Rectal smooth muscle tissue (tissue), 1 donor: ENCODE results near the gene PTBP1.

Experiments used
- H3K27ac ChIP-seq: one replicate; pipeline ENCODE4 v1.7.0; 2013; ENCODE audit warnings: low read depth, low read length, inconsistent platforms
- H3K27me3 ChIP-seq: one replicate; pipeline ENCODE4 v1.7.0; 2013; ENCODE audit warnings: low read length; ENCODE audit not compliant: control insufficient read depth, insufficient read depth
- H3K36me3 ChIP-seq: one replicate; pipeline ENCODE4 v1.7.0; 2013; ENCODE audit warnings: low read length; ENCODE audit not compliant: control insufficient read depth, insufficient read depth
- H3K4me1 ChIP-seq: one replicate; pipeline ENCODE4 v1.7.0; 2013; ENCODE audit warnings: low read length; ENCODE audit not compliant: control insufficient read depth, insufficient read depth
- H3K4me3 ChIP-seq: one replicate; pipeline ENCODE4 v1.7.0; 2013; ENCODE audit warnings: low read length
- H3K9ac ChIP-seq: one replicate; pipeline ENCODE4 v1.7.0; 2013; ENCODE audit warnings: low read length

The PTBP1 gene

DNA sequence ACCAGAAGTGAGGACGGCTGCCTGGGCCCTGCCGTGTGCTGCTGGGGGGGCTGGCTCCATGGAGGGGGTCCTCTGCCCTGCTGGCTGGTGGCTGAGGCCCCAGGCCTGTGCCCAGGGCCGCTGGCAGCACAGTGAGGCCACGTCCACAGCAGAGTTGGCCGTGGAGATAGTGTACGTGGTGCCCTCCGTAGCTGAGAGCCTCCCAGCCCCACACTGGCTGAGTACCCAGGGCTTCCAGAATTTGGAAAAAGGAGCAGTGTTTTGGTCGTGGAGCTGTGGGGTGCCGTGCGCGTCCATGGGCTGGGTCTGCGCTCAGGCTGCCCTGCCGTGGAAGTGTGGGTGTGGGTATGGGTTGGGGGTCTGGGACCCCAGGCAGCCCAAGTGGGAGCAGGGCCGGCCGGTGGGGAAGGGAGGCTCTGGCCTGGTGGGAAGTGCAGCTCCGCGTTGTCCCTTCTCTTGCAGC, 5.9 kb downstream of the PTBP1 start:
- Histone ChIP-seq H3K4me3 (no peak overlapping the region), H3K9ac (no peak overlapping the region), H3K4me1 (peaks cover 42% of the 10 kb centered on the region), H3K27me3 (no peaks in the 10 kb centered on the region), H3K27ac (no peak overlapping the region), H3K36me3 (peaks cover 41% of the 10 kb centered on the region)

DNA sequence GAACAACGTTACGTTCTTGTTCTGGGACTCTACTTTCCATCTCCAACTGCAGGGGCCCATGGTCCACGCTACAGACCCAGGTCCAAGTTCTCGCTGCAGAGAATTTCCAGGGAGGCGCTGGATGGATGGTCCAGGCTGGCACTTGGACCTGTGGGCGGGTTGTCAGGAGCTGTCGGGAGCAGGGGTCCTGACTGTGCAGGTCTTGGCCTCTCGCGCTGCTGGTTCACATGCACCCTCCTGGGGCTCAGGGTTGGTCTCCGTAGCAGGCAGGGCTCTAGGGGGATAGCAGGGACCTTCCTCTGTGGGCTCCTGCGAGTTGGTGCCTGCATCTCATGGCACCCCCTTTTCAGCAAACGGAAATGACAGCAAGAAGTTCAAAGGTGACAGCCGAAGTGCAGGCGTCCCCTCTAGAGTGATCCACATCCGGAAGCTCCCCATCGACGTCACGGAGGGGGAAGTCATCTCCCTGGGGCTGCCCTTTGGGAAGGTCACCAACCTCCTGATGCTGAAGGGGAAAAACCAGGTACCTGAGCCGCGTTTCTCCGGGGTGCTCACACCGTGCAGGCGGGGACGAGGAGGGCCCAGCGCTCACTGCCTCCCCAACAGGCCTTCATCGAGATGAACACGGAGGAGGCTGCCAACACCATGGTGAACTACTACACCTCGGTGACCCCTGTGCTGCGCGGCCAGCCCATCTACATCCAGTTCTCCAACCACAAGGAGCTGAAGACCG, 6.6 kb downstream of the PTBP1 start:
- no peak overlapping the region for H3K27ac ChIP-seq
- H3K27me3 ChIP-seq = no peaks in the 10 kb centered on the region
- no peak overlapping the region for H3K4me3 ChIP-seq
- peaks cover 46% of the 10 kb centered on the region for H3K36me3 ChIP-seq
- H3K9ac ChIP-seq = no peak overlapping the region
- H3K4me1 ChIP-seq = peaks cover 38% of the 10 kb centered on the region

DNA sequence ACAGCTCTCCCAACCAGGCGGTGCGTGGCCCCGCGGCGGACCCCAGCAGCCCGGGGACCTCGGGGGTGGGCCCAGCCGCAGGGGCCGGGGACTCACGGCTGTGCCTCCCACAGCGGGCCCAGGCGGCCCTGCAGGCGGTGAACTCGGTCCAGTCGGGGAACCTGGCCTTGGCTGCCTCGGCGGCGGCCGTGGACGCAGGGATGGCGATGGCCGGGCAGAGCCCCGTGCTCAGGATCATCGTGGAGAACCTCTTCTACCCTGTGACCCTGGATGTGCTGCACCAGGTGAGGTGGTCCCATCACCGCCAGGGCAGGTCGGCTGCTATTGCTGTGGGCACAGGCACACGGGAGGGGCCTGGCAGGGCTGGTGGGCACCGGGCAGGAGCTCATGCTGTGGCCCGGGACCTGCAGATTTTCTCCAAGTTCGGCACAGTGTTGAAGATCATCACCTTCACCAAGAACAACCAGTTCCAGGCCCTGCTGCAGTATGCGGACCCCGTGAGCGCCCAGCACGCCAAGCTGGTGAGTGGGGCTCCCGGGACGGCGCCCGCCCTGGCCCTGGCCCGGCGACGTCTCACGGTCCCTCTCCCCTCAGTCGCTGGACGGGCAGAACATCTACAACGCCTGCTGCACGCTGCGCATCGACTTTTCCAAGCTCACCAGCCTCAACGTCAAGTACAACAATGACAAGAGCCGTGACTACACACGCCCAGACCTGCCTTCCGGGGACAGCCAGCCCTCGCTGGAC, 7.3 kb downstream of the PTBP1 start:
- Histone ChIP-seq H3K27ac (no peak overlapping the region), H3K4me1 (peaks cover 31% of the 10 kb centered on the region), H3K4me3 (no peak overlapping the region), H3K27me3 (no peaks in the 10 kb centered on the region), H3K36me3 (peaks cover 47% of the 10 kb centered on the region), H3K9ac (no peak overlapping the region)

DNA sequence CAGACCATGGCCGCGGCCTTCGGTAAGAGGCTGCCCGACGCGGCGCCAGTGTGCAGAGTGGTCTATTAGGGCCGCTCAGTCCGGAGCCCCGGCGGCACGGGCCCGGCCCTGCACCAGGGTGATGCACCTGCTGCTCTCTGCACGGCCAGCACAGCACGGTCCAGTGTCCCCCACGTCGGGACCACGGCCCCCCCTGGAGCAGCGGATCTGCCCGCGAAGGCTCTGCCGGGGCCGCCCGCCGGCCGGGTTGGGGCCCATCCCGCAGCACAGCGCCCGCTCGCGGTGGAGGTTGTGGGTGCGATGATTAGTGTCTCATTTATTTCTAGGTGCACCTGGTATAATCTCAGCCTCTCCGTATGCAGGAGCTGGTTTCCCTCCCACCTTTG, 7.9 kb downstream of the PTBP1 start:
- Histone ChIP-seq H3K27ac (no peak overlapping the region), H3K4me1 (peaks cover 26% of the 10 kb centered on the region), H3K27me3 (no peaks in the 10 kb centered on the region), H3K9ac (no peak overlapping the region), H3K4me3 (no peak overlapping the region), H3K36me3 (peaks cover 49% of the 10 kb centered on the region)

DNA sequence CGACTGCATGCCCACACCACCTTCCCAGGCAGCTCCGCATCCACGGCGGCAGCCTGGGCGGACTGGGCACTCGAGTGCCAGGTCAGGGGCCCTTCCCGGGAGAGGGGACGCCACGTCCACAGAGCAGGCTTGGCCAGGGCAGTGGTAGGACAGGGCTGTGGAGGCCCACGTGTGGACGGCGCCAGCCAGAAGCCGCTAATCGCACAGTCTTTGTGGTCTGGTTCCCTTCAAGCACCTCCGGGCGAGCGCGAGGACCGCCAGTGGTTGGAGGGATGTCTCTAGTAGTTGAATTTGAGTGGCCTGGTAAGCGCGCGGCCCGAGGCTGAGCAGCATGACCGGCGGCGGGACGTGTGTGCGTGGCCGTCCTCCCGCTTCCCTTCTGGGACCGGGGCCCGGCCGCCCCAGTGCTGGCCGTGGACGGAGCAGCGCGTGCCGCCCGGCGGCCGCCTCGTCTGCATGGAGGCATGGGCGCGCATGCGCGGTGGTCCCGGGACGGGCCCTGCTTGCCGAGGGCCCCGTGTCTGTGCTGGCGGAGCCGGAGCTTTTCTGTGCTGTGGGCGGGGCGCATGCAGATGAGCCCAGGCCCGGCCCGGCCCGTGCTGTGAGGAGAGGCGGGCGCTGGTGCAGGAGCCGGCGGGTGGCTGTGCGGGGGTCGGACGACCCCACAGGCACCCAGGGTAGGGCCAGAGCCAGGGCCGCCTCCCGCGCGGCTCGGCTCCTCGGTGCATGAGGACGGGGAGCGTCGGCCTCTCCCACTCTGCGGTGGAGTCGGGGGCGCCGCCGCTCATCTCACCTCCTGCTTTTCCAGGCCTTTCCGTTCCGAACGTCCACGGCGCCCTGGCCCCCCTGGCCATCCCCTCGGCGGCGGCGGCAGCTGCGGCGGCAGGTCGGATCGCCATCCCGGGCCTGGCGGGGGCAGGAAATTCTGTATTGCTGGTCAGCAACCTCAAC, 8.6 kb downstream of the PTBP1 start:
- Histone ChIP-seq H3K9ac (no peak overlapping the region), H3K36me3 (peaks cover 52% of the 10 kb centered on the region), H3K4me3 (no peak overlapping the region), H3K27ac (no peak overlapping the region), H3K4me1 (peaks cover 19% of the 10 kb centered on the region), H3K27me3 (no peaks in the 10 kb centered on the region)

DNA sequence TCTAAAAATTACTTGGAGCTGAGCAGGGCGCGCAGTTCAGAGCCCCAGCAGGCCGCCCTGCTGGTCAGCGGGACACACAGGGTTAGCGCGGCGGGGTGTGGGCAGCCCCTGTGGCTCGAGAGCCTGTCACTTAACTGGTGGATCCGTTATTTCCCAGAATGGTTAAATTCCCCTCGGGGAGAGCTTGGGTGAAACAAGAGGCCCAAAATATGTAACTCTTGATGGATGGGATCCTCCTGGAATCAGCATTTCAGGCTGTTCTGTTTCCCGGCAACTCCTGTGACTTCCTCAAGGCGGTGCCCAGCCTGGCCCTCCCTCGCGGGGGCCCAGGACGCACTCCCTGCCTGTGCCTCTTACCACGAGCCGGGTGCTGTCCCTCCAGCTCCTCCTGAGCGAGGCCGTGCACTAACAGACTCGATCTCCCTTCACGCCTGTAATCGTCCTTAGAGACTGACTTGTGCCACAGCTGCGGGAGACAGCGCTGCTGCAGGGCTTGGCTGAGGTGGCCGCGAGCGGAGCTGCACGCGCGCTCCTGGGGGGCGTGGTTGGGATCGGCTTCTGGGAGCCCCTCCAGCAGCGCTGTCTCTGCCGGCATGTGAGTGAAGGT, 9.7 kb downstream of the PTBP1 start:
- Histone ChIP-seq H3K4me3 (no peak overlapping the region), H3K36me3 (peaks cover 55% of the 10 kb centered on the region), H3K27ac (no peak overlapping the region), H3K9ac (no peak overlapping the region), H3K4me1 (peaks cover 9% of the 10 kb centered on the region), H3K27me3 (no peaks in the 10 kb centered on the region)

DNA sequence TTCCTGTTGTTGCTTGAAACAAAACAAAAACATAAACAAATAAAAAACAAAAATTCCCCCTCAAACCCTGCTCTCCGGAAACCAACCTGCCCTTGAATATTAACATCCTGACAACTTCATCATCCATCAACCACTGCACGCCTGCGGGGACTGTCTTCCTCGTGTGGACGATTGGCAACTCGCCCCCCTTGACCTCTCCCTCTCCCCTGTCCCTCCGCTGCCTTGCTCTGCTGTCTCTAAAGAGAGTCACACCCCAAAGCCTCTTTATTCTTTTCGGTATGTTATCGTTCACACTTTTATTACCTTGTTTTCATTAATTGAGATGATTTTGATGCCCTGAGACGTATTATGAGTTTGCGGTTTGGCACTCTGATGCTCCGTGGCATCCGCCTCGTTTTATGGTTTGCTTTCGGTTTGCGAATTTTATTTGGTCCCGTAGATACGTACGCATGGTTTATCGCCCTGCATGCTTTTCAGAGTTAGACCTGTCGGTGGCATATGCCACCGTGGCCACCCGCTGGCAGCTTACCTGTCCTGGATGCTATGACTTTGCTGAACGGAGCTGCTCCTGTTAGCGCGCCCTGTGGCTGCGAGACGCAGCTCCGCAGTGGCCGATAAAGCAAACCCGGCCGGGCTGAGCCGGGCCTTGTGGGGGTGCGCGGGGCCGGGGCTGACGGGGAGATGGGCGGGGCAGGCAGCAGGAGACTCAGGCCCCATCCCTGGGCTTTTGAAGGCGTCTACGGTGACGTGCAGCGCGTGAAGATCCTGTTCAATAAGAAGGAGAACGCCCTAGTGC, 10.6 kb downstream of the PTBP1 start:
- Histone ChIP-seq H3K9ac (no peak overlapping the region), H3K36me3 (peaks cover 58% of the 10 kb centered on the region), H3K4me1 (peaks cover 3% of the 10 kb centered on the region), H3K27me3 (no peaks in the 10 kb centered on the region), H3K27ac (no peak overlapping the region), H3K4me3 (no peak overlapping the region)

DNA sequence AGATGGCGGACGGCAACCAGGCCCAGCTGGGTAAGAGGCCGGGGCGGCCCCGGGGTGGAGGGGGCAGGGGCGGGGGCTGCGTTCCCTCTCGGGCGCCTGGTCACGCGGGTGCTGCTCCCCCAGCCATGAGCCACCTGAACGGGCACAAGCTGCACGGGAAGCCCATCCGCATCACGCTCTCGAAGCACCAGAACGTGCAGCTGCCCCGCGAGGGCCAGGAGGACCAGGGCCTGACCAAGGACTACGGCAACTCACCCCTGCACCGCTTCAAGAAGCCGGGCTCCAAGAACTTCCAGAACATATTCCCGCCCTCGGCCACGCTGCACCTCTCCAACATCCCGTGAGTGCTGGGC, 11.1 kb downstream of the PTBP1 start:
- Histone ChIP-seq H3K4me1 (no peaks in the 10 kb centered on the region), H3K27ac (no peak overlapping the region), H3K27me3 (no peaks in the 10 kb centered on the region), H3K4me3 (no peak overlapping the region), H3K9ac (no peak overlapping the region), H3K36me3 (peaks cover 58% of the 10 kb centered on the region)

DNA sequence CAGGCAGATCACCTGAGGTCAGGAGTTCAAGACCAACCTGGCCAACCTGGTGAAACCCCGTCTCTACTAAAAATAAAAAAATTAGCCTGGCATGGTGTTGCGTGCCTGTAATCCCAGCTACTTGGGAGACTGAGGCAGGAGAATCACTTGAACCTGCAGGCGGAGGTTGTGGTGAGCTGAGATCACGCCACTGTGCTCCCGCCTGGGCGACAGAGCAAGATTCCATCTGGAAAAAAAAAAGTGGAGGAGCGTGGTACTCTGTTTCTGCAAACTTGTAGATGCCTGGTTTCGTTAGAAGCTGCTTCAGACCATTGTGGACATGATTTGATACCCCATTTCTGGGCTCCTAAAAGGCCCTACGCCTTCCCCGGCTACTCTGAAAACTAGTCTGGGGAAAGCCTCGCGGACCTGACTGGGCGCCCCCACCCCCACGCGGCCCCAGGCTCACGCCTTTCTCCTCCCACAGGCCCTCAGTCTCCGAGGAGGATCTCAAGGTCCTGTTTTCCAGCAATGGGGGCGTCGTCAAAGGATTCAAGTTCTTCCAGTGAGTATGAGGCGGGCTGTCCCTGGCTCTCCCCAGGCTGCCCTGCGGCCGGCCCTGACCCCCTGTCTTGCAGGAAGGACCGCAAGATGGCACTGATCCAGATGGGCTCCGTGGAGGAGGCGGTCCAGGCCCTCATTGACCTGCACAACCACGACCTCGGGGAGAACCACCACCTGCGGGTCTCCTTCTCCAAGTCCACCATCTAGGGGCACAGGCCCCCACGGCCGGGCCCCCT, 13.0 kb downstream of the PTBP1 start:
- Histone ChIP-seq H3K27me3 (no peaks in the 10 kb centered on the region), H3K9ac (no peak overlapping the region), H3K36me3 (peaks cover 41% of the 10 kb centered on the region), H3K27ac (no peak overlapping the region), H3K4me3 (no peak overlapping the region), H3K4me1 (no peaks in the 10 kb centered on the region)

DNA sequence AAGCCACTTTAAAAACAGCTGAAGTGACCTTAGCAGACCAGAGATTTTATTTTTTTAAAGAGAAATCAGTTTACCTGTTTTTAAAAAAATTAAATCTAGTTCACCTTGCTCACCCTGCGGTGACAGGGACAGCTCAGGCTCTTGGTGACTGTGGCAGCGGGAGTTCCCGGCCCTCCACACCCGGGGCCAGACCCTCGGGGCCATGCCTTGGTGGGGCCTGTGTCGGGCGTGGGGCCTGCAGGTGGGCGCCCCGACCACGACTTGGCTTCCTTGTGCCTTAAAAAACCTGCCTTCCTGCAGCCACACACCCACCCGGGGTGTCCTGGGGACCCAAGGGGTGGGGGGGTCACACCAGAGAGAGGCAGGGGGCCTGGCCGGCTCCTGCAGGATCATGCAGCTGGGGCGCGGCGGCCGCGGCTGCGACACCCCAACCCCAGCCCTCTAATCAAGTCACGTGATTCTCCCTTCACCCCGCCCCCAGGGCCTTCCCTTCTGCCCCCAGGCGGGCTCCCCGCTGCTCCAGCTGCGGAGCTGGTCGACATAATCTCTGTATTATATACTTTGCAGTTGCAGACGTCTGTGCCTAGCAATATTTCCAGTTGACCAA, 13.7 kb downstream of the PTBP1 start:
- Histone ChIP-seq H3K4me1 (no peaks in the 10 kb centered on the region), H3K9ac (no peak overlapping the region), H3K27me3 (no peaks in the 10 kb centered on the region), H3K4me3 (no peak overlapping the region), H3K27ac (no peak overlapping the region), H3K36me3 (peaks cover 34% of the 10 kb centered on the region)
